ENCODE measurements around the gene RHBDD2.

RHBDD2 gene

GRCh38 chr7:75920431-75921161, 41.8 kb downstream of the RHBDD2 start:
- no peak for DNase-seq (ENCODE audit: low spot score)

GRCh38 chr7:75921479-75921878, 42.6 kb downstream of the RHBDD2 start:
- DNase-seq (ENCODE audit: low spot score): no peak

GRCh38 chr7:75922966-75923603, 44.3 kb downstream of the RHBDD2 start:
- no peak for DNase-seq (ENCODE audit: low spot score)

- DNase-seq (ENCODE audit: low spot score): no peak
Observed at GRCh38 chr7:75924256-75924655, 45.4 kb downstream of the RHBDD2 start.

- DNase-seq (ENCODE audit: low spot score): no peak
Observed at GRCh38 chr7:75924889-75925288, 46.1 kb downstream of the RHBDD2 start.

- DNase-seq (ENCODE audit: low spot score): no peak
Observed at GRCh38 chr7:75925717-75926435, 47.0 kb downstream of the RHBDD2 start.

GRCh38 chr7:75928568-75928914, 49.7 kb downstream of the RHBDD2 start:
- no peak for DNase-seq (ENCODE audit: low spot score)

- no peak for DNase-seq (ENCODE audit: low spot score)
Observed at GRCh38 chr7:75931680-75932079, 52.8 kb downstream of the RHBDD2 start.

GRCh38 chr7:75937958-75938786, 59.3 kb downstream of the RHBDD2 start:
- peak; percentile 88 for DNase-seq (ENCODE audit: low spot score)
